NCI-H446 (cell line): ENCODE results near the gene INTS1.
"Not testable (repeated sequence)": the region's sequence is repeated elsewhere in the genome, so short reads cannot be mapped to it uniquely, and the experiment has no call there.

ENCODE experiments used
- DNase-seq, 2 experiments: peaks; one replicate each; lab custom pipeline; 2025; lab: John Stamatoyannopoulos, UW

INTS1 gene

DNA sequence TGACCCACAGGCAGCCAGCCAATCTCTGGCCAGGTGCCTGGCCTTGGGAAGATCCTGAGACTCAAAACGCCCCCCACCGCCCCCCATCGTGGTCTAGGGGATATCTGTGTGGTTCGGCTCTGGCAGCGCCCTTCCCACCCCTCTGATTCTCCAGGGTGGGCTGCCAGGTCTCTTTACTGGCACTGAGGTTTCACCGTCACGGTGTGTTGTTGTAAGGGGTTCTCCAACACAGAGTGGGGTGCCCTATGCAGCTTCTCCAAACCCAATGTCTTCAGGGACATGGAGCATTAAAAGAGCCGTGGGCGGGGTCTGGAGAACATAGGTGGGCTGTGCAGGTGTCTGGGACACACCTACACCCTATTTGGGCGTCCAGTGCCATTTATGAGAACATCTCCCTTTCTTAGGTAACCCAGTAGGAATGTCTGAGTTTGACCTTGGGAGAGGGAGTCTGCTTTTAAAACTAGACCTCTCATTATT is 27.8 kb upstream of the INTS1 start:
- DNase-seq, result no peak

DNA sequence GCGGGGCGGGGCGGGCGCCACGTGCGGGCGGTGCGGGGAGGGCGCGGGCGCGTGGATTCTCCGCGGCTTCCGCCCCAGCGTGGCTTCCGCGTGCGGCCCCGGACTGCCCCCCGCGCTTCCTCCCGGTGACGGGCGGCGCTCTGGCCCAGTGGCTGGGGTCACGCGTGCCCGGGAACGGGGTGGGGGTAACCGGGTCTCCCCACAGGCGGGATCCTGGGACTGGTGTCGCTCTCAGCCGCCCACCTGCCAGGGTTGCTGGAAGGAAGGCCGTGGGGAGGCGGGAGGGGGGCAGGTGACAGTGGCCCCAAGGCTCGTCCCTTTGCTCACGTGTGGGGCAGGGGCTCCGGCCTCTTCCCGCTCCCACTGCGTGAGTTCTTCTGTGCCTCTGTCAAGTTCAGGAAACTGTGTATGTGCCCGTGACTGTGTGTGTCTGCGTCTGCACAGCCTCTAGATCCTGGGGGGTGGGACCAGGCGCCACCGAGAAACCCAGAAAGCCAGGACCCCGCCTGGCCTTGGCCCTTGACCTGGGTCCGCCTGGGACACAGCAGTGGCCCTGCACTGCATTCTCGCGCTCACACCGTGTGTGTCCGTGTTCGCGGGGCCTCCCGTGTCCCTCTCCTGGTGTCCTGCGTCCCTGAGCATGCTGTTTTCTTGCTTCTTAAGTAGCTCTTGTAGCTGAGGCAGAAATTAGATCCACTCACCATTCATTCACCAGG is 27.2 kb upstream of the INTS1 start:
- no peak for DNase-seq

DNA sequence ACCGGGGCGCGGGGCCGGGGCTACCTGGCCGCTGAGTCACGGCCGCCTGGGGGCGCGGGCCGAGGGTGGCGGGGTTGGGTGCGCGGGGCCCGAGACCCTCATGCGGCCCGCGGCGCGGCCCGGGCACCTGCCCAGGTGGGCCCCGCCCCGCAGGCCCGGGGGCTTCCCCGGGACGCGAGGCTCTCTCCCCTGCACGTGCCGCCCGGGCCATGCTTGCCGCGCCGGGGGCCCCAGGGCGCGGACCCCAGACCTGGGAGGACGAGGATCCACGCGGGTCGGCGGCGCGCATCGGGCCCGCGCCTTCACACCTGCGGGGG is 26.7 kb upstream of the INTS1 start:
- no peak for DNase-seq

DNA sequence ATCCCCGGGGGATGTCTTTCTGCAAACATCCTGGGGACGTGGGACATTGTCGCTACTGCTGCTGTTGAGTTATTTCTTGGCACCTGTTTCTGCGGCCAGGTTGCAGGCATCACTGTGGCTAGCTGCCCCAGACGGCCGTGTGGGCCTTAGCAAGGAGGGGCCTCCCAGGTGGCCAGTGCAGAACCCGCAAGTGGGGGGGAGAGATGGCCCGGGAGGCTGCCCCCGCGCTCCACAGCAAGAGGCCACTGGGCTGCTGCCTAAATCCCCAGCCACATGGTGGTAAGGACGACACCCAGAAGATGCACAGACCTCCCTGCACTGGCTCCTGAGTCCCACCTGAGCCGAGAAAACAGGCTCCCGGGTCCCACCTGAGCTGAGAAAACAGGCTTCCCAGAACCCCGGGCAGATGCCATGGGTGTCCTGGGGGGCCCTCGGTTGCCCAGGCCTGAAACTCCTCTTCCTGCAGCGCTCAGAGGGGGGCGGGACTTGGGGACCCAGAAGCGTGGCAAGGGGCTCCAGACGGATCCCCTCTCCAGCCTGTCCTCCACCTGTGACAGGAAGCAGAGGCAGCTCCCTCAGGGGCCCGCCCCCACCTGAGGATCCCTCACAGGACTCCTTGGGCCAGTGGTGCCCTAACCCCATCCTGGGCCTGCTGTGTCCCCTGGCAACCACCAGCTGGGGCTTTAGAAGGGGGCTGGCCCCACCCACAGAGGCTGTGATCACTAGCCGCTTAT is 25.4 kb upstream of the INTS1 start:
- DNase-seq, result no peak

DNA sequence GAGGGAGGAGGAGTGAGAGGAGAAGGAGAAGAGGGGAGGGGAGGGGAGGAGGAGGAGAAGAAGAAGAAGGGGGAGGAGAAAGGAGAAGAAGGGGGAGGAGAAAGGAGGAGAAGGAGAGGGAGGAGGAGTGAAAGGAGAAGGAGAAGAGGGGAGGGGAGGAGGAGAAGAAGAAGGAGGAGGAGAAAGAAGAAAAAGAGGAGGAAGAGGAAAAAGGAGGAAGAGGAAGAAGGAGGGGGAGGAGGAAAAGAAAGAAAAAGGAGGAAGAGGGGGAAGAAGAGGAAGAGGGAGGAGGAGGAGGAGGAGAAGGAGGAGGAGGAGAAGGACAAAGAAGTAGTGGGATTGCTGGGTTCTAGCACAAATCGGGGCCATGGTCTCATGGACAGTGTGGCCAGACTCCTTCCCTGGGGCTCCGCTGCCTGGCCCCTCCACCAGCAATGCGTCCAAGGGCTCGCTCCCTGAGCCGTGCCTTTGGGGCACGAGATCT is 22.1 kb upstream of the INTS1 start:
- DNase-seq, result no peak

DNA sequence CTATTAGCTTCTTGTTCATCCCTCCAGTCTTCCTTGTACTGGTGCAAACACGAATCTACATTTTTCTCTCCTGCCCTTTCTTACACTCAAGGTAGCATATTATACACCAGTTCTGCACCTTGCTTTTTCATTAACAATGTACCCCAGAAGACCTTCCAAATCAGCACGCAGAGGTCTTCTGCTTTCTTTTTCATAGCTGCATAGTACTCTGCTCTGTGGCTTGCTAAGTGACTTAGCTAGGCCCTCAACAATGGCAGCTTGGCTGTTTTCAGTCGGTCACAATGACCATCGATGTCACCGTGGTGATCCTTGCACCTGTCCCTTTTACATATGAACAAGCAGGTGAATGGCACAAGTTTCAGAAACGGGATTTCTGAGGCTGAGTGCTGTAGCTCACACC is 21.2 kb upstream of the INTS1 start:
- DNase-seq, result no peak

DNA sequence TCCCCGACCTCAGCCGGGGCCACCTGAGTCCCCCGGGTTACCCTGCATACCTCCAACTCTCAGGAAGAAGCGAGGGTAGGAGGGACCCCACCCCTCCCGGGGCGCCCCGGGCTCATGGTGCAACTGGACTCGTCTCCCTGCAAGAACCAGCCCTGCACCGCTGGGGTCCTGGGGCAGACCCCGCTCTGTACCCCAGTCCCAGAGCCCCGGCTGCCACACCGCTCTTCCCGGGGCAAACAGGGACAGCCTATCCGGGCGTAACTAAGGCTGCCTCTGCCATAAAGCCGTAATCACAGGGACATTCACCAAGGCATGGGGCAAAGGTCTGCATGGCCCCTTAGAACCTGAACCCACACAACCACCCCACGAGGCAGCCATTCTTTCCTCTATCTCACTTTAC is 19.7 kb upstream of the INTS1 start:
- no peak for DNase-seq

DNA sequence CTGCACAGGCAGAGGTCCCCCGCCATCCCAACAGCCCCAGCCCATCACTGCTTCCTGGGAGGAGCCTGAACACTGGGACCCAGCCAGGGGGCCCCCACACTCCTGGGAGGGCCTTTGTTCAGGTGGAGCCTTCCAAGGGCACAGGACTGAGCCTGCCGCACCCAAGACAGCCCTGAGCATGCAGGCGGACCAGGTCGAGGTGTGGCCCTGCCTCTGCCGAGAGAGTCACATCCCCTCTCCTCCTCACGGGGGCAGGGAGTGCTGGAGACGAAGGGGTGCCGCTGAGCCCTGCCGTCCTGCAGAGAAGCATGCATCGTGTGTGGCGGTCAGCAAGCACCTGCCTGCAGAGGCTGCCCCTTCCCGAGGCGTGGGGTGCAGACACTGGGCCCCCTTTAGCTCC is 19.0 kb upstream of the INTS1 start:
- DNase-seq, result no peak

DNA sequence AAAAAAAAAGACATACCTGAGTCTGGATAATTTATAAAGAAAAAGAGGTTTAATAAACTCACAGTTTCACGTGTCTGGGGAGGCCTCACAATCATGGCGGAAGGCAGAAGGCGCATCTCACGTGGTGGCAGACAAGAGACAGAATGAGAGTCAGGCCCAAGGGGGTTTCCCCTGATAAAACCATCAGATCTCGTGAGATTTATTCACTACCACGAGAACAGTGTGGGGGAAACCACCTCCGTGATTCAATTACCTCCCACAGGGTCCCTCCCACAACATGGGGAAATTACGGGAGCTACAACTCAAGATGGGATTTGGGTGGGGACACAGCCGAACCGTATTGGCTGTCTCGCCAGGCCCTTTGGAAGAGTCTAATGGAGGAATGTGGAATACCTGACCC is 17.3 kb upstream of the INTS1 start:
- DNase-seq, result no peak

DNA sequence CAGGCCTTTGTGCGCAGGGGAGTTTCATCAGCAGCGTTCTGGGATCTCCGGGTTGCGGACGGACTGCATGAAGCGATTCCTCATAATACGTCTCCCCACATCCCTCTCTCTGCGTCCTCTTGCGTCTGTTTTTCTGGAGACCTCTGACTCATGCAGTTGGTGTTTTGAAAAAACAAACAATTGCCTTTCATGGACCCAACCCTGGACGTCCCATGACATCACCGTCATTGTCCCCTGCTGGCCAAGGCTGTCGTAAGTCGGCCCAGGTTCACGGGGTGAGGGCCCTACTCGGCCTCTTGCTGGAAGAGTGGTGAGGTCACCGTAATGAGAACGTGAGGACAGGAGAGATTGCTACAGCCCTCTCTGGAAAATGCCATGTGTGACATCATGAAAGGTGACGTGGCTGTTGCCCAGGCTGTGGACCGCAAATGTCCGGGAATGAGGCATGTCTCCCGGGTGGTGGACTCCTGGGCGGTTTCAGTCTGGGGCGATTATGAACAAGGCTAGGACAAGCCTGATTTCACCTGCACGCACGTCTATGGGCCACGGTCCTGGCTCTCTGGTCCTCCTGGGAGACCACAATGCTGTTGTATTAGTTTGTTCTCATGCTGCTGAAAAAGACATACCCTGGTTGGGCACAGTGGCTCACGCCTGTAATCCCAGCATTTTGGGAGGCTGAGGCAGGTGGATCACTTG is 16.5 kb upstream of the INTS1 start:
- no peak for DNase-seq

DNA sequence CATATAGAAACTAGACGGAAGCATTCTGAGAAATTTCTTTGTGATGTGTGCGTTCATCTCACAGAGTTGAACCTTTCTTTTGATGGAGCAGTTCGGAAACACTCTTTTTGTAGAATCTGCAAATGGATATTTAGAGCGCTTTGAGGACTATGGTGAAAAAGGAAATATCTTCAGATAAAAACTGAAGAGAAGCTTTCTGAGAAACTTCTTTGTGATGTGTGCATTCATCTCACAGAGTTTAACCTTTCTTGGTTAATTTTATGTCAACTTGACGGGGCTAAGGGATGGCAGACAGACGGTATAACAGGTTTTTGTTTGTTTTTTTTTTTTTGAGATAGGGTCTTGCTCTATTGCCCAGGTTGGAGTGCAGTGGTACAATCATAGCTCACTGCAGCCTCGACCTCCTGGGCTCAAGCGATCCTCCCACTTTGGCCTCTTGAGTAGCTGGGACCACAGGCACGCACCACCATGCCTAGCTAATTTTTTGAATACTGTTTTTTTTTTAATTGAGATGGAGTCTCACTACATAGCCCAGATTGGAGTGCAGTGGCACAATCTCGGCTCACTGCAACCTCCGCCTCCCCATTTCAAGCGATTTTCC is 15.2 kb upstream of the INTS1 start:
- DNase-seq, result not testable (repeated sequence)

DNA sequence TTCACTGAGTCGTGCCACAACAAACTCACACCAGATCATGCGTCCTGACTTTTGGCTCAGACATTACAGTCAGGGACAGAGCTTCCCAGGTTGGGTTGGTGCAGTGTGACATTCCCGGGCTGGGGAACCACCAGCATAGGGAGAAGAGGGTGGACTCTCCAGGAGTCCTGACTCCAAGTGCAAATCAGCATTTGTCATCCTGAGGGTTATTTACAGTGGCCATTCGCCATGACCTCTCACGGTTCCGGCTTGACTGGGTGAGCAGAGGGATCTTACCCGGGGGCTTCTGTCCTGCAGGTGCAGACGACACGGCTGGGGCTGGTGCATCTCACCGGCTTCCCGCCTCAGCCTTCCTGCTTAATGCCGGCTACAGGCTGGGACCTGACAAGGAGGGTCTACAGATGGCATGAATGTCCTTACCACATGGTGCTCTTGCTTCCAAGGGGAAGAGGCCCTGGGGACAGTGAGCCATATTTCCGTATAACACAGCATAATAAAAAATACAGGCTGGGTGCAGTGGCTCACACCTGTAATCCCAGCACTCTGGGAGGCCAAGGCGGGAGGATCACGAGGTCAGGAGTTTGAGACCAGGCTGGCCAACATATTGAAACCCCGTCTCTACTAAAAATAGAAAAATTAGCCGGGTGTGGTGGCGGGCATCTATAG is 12.5 kb upstream of the INTS1 start:
- DNase-seq, result no peak

DNA sequence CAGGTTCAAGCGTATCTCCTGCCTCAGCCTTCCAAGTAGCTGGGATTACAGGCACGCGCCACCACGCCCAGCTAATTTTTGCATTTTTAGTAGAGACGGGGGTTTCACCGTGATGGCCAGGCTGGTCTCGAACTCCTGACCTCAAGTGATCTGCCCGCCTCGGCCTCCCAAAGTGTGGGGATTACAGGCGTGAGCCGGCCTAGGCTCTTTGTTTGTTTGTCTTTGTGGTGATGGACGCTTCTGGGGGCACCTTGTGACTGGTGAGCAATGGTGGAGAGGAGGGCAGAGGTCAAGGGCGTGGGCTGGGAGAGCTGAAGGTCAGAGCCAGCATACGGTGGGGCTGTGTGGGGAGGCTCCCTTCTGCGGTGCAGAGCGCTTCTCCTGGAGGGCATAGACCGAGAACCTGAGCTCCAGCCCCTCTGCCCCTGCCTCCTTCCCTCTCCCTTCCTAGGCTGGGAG is 11.3 kb upstream of the INTS1 start:
- DNase-seq, result not testable (repeated sequence)

DNA sequence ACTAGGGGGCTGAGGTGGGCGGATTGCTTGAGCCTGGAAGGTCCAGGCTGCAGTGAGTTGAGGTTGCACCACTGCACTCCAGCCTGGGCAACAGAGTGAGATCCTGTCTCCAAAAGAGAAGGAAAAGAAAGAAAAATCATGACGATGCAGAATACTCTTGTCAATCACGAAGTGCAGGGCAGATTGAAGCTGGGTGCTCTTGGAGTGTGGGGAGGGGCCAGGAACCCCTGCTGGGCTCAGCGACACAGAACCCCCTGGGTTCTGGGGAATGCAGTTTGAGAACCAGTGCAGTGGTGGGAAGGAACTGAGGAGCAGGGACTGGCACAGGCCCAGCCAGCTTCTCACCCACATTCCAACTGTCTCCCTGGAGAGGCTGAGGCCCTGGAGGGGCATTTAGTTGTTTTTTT is 10.8 kb upstream of the INTS1 start:
- no peak for DNase-seq

DNA sequence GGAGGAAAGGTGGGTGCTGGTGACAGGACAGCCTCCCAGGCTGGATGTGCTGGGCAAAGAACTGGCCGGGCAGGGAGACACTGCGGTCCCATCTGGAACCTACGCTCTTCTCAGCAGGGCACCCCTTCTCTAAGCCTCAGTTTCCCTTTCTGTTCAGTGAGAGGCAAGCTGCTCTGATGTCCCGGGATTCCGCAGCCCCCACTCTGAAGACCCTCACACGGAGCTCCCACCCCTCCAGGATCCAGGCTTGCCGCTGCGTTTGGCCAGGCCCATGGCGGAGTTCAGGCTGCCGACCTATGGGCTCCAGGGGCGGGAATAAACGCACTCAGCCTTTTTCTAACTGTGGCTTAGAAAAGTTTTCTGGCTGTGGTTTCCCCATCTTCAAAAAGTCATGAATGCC is 10.2 kb upstream of the INTS1 start:
- DNase-seq, result no peak

DNA sequence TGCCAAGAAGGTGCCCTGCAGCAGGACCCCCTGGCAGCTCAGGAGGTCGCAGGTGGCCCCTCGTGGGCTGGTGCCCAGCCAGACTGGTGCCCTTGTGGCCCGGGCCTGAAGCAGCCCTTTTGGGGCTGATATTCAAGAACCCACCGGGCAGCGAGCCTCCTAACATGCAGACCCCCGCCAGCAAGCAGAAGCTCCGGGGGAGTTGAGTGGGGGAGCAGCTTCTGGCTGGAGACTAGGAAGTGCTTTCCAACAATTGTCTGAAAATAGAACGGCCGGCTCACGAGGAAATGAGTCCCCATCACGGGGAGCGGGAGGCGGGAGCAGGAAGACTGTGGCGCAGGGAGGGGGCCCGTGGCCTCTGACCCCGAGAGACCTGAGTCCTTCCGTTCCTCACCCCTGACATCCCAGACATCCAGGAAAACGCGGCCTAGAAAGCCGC is 9.5 kb upstream of the INTS1 start:
- no peak for DNase-seq

DNA sequence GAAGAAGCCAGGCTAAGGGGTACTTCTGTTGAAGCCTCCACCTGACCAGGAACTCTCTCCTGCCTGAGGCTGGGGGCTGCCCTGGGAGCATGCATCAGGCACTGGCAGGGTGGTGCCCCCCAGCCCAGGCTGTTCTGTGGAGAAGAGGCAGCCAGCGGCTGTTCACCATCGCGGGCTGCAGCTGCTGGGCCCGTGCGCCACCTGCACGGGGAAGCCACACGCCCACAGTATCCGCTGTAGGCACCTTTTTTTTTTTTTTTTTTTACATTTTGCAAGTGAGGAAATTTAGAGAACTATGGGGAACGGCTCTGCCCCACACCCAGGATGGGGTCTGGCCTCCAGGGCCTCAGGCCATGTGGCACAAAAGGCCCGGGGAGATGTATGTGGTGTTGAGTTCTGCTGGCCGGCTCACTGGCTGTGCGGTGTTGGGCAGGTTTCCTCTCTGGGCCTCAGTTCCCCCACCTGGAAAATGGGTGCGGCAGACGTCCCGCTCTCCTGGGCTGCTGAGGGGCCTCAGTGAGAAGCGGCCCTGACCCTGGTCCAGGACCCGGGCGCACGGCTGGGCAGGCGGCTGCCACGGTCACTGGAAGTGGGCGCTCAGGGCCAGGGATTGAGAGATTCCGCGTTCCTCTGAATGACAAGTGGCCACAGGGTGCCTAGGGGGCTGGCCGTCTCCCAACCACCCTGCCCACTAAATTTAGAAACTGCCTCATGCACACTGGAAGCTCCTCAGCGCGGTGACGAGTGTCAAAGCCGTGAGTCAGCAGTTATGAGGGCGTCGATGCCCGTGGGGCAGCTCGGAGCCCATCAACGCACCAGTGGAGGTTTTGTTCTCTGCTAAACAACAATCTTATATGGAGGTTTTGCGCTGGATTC is 8.8 kb upstream of the INTS1 start:
- DNase-seq, result no peak

DNA sequence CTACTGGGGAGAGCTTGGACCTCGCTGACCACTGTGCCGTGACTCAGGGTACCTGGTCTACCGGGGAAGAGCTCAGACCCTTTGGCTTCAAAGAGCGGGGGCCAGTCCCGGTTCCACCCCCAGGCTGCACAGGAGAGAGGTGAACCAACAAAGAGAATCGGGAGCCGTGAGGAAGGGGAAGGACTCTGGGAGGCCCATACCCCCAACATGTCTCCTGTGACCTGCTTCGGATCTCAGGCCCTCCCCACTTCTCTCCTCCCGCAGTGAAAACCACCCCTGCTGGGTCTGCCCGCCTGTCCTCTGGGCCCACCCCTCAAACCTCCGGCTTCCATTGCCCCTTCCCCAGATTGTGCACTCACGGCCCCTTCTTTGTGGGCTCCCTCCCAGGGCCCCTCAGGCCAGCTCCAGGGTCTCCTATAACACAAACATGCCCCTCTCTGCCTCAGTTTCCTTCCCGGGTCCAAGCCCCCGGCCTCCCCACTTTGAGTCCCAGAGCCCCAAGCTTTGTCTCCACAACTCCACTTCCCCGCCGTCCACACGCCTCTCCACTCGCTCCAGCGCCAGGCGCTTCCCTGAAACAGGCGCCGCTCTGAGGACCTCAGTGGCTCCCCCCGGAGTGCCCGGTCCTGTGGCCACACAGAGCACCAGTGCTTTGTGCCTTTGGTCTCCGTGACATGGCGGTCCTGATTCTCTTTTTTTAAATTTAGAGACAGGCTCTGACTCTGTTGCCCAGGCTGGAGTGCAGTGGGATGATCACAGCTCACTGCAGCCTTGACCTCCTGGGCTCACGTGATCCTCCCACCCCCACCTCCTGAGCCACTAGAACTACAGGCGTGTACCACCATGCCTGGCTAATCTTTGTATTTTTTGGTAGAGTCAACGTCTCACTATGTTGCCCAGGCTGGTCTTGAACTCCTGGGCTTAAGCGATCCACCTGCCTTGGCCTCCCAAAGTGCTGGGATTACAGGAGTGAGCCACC is 7.5 kb upstream of the INTS1 start:
- DNase-seq, result no peak

DNA sequence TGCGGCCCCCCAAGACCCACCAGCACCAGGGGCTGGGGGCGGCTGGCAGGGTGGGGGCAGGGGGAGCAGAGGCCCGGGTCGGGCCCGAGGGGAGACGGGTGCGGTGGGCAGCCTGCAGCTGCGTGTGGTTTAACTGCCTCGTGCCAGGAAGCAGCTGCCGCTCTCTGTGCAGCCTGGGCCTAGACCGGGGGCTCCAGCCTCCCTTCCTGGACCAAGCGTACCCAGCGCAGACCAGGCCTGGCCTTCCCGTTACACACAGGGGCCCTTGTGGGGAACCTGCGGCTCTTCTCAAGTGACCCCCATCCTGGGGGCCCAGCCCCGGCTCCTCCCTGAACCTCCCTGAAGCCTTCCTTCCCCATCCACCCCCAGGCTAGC is 6.6 kb upstream of the INTS1 start:
- DNase-seq, result no peak

DNA sequence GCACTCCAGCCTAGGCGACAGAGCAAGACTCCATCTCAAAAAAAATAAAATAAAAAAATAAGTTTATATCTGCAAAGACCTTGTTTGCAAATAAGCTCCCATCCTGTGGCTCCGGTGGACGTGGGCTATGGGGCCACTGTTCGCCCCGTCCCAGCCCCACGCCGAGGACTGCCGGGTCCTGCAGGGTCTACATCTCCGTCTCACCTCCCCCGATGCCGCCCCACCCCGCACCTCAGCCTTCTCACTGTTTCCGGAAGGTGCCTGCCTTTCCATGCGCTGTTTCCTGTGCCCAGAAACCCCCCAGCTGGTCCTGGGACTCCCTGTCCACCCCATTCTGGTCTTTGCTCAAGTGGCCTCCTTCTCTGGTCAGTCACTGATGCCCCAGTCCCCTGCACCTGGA is 5.0 kb upstream of the INTS1 start:
- no peak for DNase-seq
